ENCODE results near the gene TACR1. TPM values are rescaled to one million over a fixed set of nuclear protein-coding genes. Genes with fewer than 3 reads are reported as not detected.
"Not testable (repeated sequence)": the region's sequence is repeated elsewhere in the genome, so short reads cannot be mapped to it uniquely, and the experiment has no call there.

Gene TACR1
- total RNA-seq, 1 experiment from 2014 or later = 0.13 TPM

DNA sequence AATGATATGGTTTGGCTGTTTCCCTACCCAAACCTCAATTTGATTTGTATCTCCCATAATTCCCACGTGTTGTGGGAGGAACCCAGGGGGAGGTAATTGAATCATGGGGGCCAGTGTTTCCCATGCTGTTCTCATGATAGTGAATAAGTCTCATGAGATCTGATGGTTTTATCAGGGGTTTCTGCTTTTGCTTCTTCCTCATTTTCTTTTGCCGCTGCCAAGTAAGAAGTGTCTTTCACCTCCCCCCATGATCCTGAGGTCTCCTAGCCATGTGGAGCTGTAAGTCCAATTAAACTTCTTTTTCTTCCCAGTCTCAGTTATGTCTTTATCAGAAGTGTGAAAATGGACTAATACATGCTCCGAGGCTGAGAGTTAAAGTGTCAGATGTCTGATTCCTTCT is 47.1 kb downstream of the TACR1 start:
- H3K4me3 ChIP-seq; H3K4me1 ChIP-seq (replicated peaks); H3K27ac ChIP-seq; H3K36me3 ChIP-seq; DNase-seq (ENCODE audit: low read depth in 1 of 2, low spot score in 2 of 2); H3K9me3 ChIP-seq (replicated peaks); H3K27me3 ChIP-seq (replicated peaks): not testable (repeated sequence)

DNA sequence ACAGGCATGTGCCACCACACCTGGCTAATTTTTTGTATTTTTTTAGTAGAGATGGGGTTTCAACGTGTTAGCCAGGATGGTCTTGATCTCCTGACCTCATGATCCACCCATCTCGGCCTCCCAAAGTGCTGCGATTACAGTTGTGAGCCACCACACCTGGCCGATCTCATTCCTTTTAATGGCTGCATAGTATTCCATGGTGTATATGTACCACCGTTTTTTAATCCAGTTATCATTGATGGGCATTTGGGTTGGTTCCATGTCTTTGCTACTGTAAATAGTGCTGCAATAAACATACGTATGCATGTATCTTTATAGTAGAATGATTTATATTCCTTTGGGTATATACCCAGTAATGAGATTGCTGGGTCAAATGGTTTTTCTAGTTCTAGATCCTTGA is 51.4 kb downstream of the TACR1 start:
- not testable (repeated sequence) for DNase-seq (ENCODE audit: low read depth in 1 of 2, low spot score in 2 of 2); H3K9me3 ChIP-seq (replicated peaks); H3K4me3 ChIP-seq; H3K27ac ChIP-seq; H3K36me3 ChIP-seq; H3K27me3 ChIP-seq (replicated peaks)
- H3K4me1 ChIP-seq (replicated peaks) = peaks cover 16% of the 10 kb centered on the region

DNA sequence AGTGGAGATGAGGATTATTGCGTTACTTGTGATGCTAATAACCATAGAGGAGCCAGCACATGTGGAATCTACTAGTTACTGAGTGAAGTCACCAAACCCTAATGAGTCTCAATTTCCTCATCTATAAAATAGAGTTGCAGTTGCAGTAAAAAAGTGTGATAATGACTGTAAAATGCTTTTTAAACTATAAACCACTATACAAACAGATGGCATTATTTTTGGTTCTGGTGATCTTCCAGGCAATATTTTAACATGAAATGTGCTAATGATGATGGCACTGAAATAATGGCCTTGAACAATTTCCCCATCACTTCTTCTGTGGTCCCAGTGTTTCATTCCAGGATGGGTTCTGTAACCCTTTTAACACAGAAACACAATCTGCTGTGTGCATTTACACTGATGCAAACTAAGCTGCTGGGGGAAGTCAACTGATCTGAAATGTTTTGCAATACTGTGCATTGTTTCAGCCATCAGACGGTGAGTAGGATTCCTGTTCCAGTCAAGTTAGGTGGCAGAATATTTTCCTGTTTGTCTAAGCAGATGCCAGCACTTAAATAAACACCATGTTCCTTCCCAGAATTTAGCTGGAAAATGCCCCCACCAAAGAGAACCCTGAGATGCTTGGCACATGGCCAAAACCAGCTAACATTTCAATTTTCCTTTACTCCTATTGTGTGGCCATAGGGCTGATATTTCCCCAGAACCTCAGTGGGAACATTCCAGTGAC is 52.6 kb downstream of the TACR1 start:
- H3K4me1 ChIP-seq (replicated peaks) = peaks cover 16% of the 10 kb centered on the region
- no peaks in the 10 kb centered on the region for H3K9me3 ChIP-seq (replicated peaks)
- H3K4me3 ChIP-seq = no peak overlapping the region
- H3K36me3 ChIP-seq = no peaks in the 10 kb centered on the region
- no peaks in the 10 kb centered on the region for H3K27me3 ChIP-seq (replicated peaks)
- peak overlapping the region; percentile 25 for H3K27ac ChIP-seq
- peak; percentile 57 to 73 for DNase-seq (ENCODE audit: low read depth in 1 of 2, low spot score in 2 of 2)

DNA sequence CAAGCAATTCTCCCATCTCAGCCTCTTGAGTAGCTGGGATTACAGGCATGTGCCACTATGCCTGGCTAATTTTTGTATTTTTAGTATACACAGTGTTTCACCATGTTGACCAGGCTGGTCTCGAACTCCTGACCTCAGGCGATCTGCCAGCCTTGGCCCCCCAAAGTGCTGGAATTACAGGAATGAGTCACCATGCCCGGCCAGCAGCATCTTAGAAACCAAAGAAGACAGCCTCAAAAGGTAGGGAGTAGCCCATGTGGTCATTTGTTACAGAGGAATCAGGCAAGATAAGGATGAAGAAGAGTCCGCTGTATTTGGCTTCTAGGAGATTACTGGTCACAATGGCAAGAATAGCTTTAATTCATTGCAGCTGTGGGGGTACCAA is 53.1 kb downstream of the TACR1 start:
- peak in 1 of 2 experiments; percentile 15 for DNase-seq (ENCODE audit: low read depth in 1 of 2, low spot score in 2 of 2)
- H3K27me3 ChIP-seq (replicated peaks); H3K9me3 ChIP-seq (replicated peaks); H3K36me3 ChIP-seq; H3K4me3 ChIP-seq: not testable (repeated sequence)
- Histone ChIP-seq H3K27ac (peak overlapping the region; percentile 25), H3K4me1 (replicated peaks) (peaks cover 16% of the 10 kb centered on the region)

DNA sequence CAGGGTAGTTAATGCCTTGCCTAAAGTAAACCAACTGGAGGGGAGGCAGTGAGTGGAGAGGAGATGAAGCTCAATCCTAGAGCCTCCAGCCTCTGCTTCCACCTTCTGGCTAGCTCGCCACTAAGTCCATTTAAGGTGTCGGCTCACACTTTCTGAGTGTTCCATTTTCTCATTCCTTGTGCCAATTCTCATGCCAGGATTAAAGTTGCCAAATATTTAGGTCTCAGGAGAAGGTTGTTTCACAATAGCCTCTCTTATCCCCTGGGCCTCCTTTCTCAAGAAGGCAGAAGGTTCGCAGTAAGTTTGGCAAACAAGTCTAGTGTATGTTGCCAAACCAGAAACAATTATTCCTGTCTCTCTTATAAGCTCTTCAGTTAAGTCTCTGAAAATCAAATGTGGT is 57.2 kb downstream of the TACR1 start:
- Histone ChIP-seq H3K36me3 (no peaks in the 10 kb centered on the region), H3K4me3 (no peak overlapping the region), H3K27ac (no peak overlapping the region), H3K27me3 (replicated peaks) (no peaks in the 10 kb centered on the region), H3K9me3 (replicated peaks) (no peaks in the 10 kb centered on the region), H3K4me1 (replicated peaks) (peaks cover 11% of the 10 kb centered on the region)
- no peak for DNase-seq (ENCODE audit: low read depth in 1 of 2, low spot score in 2 of 2)

DNA sequence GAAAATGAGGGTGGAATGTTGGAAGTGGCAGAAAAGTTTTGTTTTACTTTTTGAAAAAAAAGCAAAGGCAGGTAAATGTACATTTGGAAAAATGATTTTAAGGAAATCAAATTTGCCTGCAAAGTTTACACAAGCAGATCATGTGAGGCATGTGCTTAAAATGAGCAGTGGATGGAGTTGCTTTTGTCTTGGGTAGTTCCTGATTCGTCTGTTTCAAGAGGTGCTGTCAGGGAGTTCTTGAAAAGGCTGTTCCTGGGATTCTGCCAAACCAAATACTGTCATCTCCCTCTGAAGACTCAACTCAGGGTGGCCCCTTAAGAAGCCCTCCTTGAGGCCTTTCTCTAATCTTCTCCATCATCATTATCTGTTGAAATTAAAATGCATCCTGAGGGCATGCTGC is 59.0 kb downstream of the TACR1 start:
- no peaks in the 10 kb centered on the region for H3K27me3 ChIP-seq (replicated peaks)
- no peak for DNase-seq (ENCODE audit: low read depth in 1 of 2, low spot score in 2 of 2)
- no peaks in the 10 kb centered on the region for H3K9me3 ChIP-seq (replicated peaks)
- no peaks in the 10 kb centered on the region for H3K4me1 ChIP-seq (replicated peaks)
- no peak overlapping the region for H3K4me3 ChIP-seq
- H3K36me3 ChIP-seq = no peaks in the 10 kb centered on the region
- H3K27ac ChIP-seq = no peak overlapping the region

DNA sequence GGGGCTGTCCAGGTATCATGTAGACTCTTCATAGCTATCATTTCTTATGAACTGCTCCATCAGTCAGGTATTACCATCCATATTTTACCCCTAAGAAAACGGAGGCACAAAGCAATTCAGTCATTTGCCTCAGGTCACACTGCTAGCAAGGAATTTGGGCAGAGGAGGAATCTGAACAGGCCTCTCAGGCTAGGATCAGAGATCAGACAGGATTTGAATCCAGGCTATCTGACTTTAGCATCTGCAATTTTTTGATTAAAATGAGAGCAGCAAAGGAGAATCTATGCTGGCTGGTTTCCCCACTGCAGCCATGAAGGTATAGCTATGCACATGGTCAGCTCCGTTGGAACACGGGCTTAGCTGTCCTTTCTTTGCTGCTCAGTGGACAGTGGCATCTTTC is 60.1 kb downstream of the TACR1 start:
- Histone ChIP-seq H3K4me3 (no peak overlapping the region), H3K27ac (no peak overlapping the region), H3K27me3 (replicated peaks) (no peaks in the 10 kb centered on the region), H3K4me1 (replicated peaks) (peaks cover 11% of the 10 kb centered on the region), H3K36me3 (no peaks in the 10 kb centered on the region), H3K9me3 (replicated peaks) (no peaks in the 10 kb centered on the region)
- DNase-seq (ENCODE audit: low read depth in 1 of 2, low spot score in 2 of 2) = no peak

DNA sequence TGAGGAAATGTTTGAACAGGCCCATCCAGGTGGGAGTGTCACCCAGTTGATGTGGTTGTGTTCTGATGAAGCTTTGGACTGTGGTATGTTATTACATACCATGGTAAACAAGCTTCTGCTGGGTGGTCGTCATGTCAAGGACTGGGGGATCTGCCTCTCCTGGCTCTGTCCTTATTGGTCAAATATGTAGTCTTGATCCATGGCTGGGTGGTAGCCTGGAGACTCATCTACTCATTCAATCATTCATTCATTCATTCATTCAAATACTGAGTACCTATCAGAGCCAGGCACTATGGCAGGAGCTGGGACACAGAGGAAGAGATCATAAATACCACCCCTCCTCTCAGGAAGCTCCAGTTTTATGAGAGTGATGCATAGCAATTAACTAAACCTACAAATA is 60.8 kb downstream of the TACR1 start:
- Histone ChIP-seq H3K9me3 (replicated peaks) (no peaks in the 10 kb centered on the region), H3K4me1 (replicated peaks) (peaks cover 15% of the 10 kb centered on the region), H3K36me3 (no peaks in the 10 kb centered on the region), H3K27ac (no peak overlapping the region), H3K27me3 (replicated peaks) (no peaks in the 10 kb centered on the region), H3K4me3 (no peak overlapping the region)
- no peak for DNase-seq (ENCODE audit: low read depth in 1 of 2, low spot score in 2 of 2)

DNA sequence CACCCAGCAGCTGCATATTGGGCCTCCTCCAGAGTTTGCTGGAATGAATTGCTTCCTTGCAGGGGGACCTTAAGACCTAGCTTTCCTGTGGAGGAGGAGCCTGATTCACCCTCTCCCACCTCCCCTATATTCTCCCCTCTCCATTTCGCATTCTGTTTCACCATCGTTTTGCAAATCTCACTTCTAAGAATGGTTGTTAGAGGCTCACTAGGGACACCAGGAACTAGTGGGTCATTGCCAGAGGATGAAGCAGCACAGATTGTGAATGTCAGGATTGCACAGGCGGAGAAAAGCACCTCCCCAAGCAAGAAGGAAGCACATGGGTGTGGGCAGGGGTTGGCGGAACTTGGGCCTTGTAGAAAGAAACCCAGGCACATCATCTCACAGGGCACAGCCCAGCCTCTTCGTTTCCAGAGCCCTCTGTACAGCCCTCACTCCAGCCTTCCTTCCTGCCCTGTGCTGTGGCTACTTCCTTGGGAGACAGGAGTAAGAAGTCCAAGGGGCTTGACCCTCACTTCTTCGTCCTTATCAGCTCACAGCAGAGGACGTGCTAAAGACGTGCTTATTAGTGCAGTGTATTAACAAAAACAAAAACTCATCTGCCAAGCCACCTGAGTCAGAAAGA is 63.4 kb downstream of the TACR1 start:
- Histone ChIP-seq H3K4me1 (replicated peaks) (peaks cover 15% of the 10 kb centered on the region), H3K27me3 (replicated peaks) (no peaks in the 10 kb centered on the region), H3K36me3 (no peaks in the 10 kb centered on the region), H3K9me3 (replicated peaks) (no peaks in the 10 kb centered on the region), H3K4me3 (no peak overlapping the region), H3K27ac (no peak overlapping the region)
- DNase-seq (ENCODE audit: low read depth in 1 of 2, low spot score in 2 of 2) = no peak

DNA sequence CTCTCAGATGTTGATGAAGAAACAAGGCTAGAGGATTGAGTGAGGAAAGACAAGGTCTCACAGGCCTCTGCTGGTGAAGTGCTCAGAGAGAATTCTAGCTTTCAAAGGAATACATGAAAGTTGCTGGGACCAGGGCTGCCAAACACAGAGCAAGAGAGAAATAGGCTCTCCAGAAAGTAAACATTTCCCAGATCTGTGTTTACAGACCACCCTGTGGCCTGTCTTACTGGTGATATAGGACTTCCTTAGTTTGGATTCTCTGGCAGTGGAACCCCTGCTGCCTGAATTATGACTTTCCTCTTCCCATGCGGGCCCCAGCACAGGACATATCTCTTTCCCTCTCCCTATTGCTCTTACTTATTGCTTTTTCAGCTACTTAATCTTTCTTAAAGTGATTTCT is 64.5 kb downstream of the TACR1 start:
- peak in 1 of 2 experiments; percentile 33 for DNase-seq (ENCODE audit: low read depth in 1 of 2, low spot score in 2 of 2)
- H3K36me3 ChIP-seq = no peaks in the 10 kb centered on the region
- H3K9me3 ChIP-seq (replicated peaks) = no peaks in the 10 kb centered on the region
- no peaks in the 10 kb centered on the region for H3K27me3 ChIP-seq (replicated peaks)
- H3K4me1 ChIP-seq (replicated peaks) = peaks cover 15% of the 10 kb centered on the region
- H3K4me3 ChIP-seq = no peak overlapping the region
- H3K27ac ChIP-seq = no peak overlapping the region

DNA sequence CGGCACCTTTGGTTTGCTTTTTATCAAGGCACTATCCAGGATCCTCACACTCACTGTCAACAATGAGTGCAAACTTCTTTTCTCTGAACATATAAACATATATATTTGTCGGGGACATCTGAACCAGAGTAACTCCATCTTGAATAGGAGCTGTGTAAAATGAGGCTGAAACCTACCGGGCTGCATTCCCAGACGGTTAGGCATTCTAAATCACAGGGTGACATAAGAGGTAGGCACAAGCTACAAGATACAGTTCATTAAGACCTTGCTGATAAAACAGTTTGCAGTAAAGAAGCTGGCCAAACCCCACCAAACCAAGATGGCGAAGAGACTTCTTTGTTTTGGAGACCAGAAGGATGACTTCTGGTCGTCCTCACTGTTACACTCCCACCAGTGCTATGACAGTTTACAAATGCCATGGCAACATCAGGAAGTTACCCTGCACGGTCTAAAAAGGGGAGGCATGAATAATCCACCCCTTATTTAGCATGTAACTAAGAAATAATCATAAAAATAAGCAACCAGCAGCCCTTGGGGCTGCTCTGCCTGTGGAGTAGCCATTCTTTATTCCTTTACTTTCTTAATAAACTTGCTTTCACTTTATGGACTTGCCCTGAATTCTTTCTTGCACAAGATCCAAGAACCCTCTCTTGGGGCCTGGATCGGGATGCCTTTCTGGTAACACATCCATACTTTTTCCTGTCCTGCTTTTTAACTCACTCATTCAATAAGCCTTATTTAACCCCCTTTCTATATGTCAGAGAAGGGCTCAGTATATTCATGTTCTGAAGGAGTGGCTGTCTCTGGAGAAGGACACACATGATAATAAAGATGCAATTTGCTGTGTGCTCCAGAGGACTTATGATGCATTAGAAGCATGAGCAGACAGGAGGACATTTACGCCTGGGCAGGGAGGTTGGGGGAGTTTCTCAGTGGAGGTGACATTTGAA is 65.4 kb downstream of the TACR1 start:
- Histone ChIP-seq H3K36me3 (no peaks in the 10 kb centered on the region), H3K27me3 (replicated peaks) (no peaks in the 10 kb centered on the region), H3K27ac (no peak overlapping the region), H3K4me1 (replicated peaks) (peaks cover 15% of the 10 kb centered on the region), H3K9me3 (replicated peaks) (no peaks in the 10 kb centered on the region), H3K4me3 (no peak overlapping the region)
- DNase-seq (ENCODE audit: low read depth in 1 of 2, low spot score in 2 of 2) = no peak

DNA sequence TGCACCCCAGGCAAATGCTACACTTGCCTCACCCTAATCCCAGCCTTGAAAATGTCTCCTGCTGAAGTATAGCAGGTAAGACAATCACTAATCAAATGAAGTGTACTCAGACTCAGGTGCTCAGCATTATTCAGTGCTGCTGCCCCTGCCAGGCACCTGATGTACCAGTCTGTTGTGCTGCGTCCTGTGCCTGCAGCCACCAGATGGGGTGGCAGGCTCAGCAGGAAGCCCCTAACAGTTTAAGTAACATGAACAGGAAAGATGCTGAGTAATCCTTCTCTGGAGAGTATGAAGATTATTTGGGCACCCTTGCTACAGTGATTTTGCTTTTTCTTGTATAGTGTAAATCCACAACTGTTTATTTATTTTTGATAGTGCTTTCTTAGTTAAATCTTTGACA is 69.1 kb downstream of the TACR1 start:
- H3K4me3 ChIP-seq = no peak overlapping the region
- DNase-seq (ENCODE audit: low read depth in 1 of 2, low spot score in 2 of 2) = no peak
- no peak overlapping the region for H3K27ac ChIP-seq
- H3K27me3 ChIP-seq (replicated peaks) = no peaks in the 10 kb centered on the region
- peaks cover 14% of the 10 kb centered on the region for H3K4me1 ChIP-seq (replicated peaks)
- no peaks in the 10 kb centered on the region for H3K9me3 ChIP-seq (replicated peaks)
- H3K36me3 ChIP-seq = no peaks in the 10 kb centered on the region

DNA sequence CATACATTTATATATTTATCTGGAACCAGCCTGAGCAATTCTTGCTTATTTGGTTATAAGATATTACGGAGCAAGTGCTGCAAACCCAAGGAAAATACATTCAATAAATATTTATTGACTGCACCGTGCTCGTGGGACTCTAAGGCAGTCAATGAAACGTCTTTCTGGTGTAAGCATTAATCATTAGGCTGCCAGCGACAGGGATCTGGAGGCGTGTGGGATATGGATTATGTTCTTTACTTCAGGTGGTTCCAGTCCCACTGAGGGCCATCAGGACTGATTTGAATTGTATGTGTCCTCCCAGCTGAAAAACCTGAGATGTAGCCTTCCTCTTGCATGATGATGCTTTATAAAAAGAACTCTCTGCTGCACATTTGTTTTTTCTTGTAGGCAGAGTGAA is 75.4 kb downstream of the TACR1 start:
- Histone ChIP-seq H3K9me3 (replicated peaks) (no peaks in the 10 kb centered on the region), H3K36me3 (no peaks in the 10 kb centered on the region), H3K27me3 (replicated peaks) (0 out of 2 replicates have a peak, but pooled peaks cover 4% of the 10 kb centered on the region), H3K4me3 (no peak overlapping the region), H3K4me1 (replicated peaks) (no peaks in the 10 kb centered on the region), H3K27ac (no peak overlapping the region)
- DNase-seq (ENCODE audit: low read depth in 1 of 2, low spot score in 2 of 2) = no peak

Measured in SJSA1 (cell line).